HG03103 (cell line): ENCODE measurements around the gene MICA.
A peak's percentile ranks its signal among the peaks of the same experiment; 100 is the strongest.
"Not testable (repeated sequence)": the region's sequence is repeated elsewhere in the genome, so short reads cannot be mapped to it uniquely, and the experiment has no call there.

Source experiments
- ATAC-seq: cut with Tn5 transposase; IDR thresholded peaks from one replicate; pipeline ENCODE4 v1.9.1; 2021; ENCODE audit warnings: low read depth; ENCODE audit not compliant: unreplicated experiment

MICA gene

GRCh38 chr6:31379850-31380249 lies 23.5 kb upstream of the MICA start:
- ATAC-seq: no peak

GRCh38 chr6:31381666-31382065 lies 21.7 kb upstream of the MICA start:
- ATAC-seq: no peak

GRCh38 chr6:31383149-31383548 lies 20.2 kb upstream of the MICA start:
- ATAC-seq: no peak

- no peak for ATAC-seq
Observed at GRCh38 chr6:31385041-31385440, 18.4 kb upstream of the MICA start.

- ATAC-seq: no peak
Observed at GRCh38 chr6:31386099-31386498, 17.3 kb upstream of the MICA start.

GRCh38 chr6:31386977-31387376 lies 16.4 kb upstream of the MICA start:
- ATAC-seq: no peak

- ATAC-seq: not testable (repeated sequence)
Observed at GRCh38 chr6:31388916-31389801, 14.2 kb upstream of the MICA start.

GRCh38 chr6:31389802-31390132 lies 13.6 kb upstream of the MICA start:
- not testable (repeated sequence) for ATAC-seq

GRCh38 chr6:31393932-31394331 lies 9.5 kb upstream of the MICA start:
- no peak for ATAC-seq

- no peak for ATAC-seq
Observed at GRCh38 chr6:31394381-31394780, 9.0 kb upstream of the MICA start.

- ATAC-seq: no peak
Observed at GRCh38 chr6:31395832-31396231, 7.6 kb upstream of the MICA start.

- ATAC-seq: no peak
Observed at GRCh38 chr6:31396422-31397152, 6.8 kb upstream of the MICA start.

GRCh38 chr6:31397153-31397499 lies 6.3 kb upstream of the MICA start:
- ATAC-seq: not testable (repeated sequence)

- ATAC-seq: no peak
Observed at GRCh38 chr6:31397901-31398525, 5.4 kb upstream of the MICA start.

GRCh38 chr6:31399589-31400466 lies 3.6 kb upstream of the MICA start:
- no peak for ATAC-seq

- no peak for ATAC-seq
Observed at GRCh38 chr6:31400467-31401289, 2.7 kb upstream of the MICA start.

GRCh38 chr6:31401403-31401802 lies 2.0 kb upstream of the MICA start:
- no peak for ATAC-seq

- ATAC-seq: peak; percentile 14
Observed at GRCh38 chr6:31402324-31403282, 792 bp upstream of the MICA start.

- not testable (repeated sequence) for ATAC-seq
Observed at GRCh38 chr6:31404061-31404364, 618 bp downstream of the MICA start.
